Loucy (cell line): ENCODE data around the gene NAV2.

Experiments
- H2AFZ ChIP-seq: fragments of 200-600 bp; sonication (generic); 2 replicates; pipeline ENCODE4 v1.6.0; 2016; ENCODE audit warnings: antibody characterized with exemption, mild to moderate bottlenecking, low read length, moderate library complexity
- H3F3A ChIP-seq: fragments of 200-600 bp; 2 replicates; pipeline ENCODE4 v1.6.0; 2016; ENCODE audit warnings: antibody characterized with exemption, low read depth, mild to moderate bottlenecking
- H3K27me3 ChIP-seq: fragments of 200-600 bp; sonication (generic); 2 replicates; pipeline ENCODE4 v1.6.1; 2014; ENCODE audit warnings: low read length, mild to moderate bottlenecking; ENCODE audit not compliant: insufficient read depth, poor library complexity, severe bottlenecking
- H3K36me3 ChIP-seq: fragments of 200-600 bp; sonication (generic); 2 replicates; pipeline ENCODE4 v1.6.1; 2016; ENCODE audit warnings: low read length; ENCODE audit not compliant: insufficient read depth
- H3K4me1 ChIP-seq: fragments of 200-600 bp; sonication (generic); 2 replicates; pipeline ENCODE4 v1.5.1; 2014; ENCODE audit warnings: low read length, mild to moderate bottlenecking; ENCODE audit not compliant: insufficient read depth, poor library complexity, severe bottlenecking
- H3K4me2 ChIP-seq: fragments of 200-600 bp; sonication (generic); 2 replicates; pipeline ENCODE4 v1.6.0; 2014; ENCODE audit warnings: antibody characterized with exemption, low read length, low read depth, mild to moderate bottlenecking; ENCODE audit not compliant: poor library complexity, severe bottlenecking
- H3K4me3 ChIP-seq: fragments of 200-600 bp; sonication (generic); 2 replicates; pipeline ENCODE4 v1.5.1; 2014; ENCODE audit warnings: low read length, mild to moderate bottlenecking, mixed read lengths; ENCODE audit not compliant: poor library complexity, severe bottlenecking
- H3K79me2 ChIP-seq: fragments of 200-600 bp; sonication (generic); 2 replicates; pipeline ENCODE4 v1.6.1; 2014; ENCODE audit warnings: low read length; ENCODE audit not compliant: insufficient read depth
- H3K9ac ChIP-seq: fragments of 200-600 bp; sonication (generic); 2 replicates; pipeline ENCODE4 v1.6.0; 2014; ENCODE audit warnings: mild to moderate bottlenecking, low read depth, low read length, moderate library complexity; ENCODE audit not compliant: poor library complexity, severe bottlenecking
- H3K9me2 ChIP-seq: fragments of 200-600 bp; sonication (generic); replicated peaks from 2 replicates; pipeline ENCODE4 v1.6.1; 2016; ENCODE audit warnings: low read depth, low read length, mixed read lengths
- H3K9me3 ChIP-seq: fragments of 200-600 bp; sonication (generic); 2 replicates; pipeline ENCODE4 v1.6.1; 2014; ENCODE audit warnings: mild to moderate bottlenecking, antibody characterized with exemption, low read length, low read depth; ENCODE audit not compliant: insufficient read depth
- H4K20me1 ChIP-seq: fragments of 200-600 bp; sonication (generic); 2 replicates; pipeline ENCODE4 v1.6.0; 2014; ENCODE audit warnings: antibody characterized with exemption, low read length, mild to moderate bottlenecking; ENCODE audit not compliant: insufficient read depth, poor library complexity, severe bottlenecking
- CTCF ChIP-seq: fragments of 200-600 bp; sonication (generic); conservative IDR thresholded peaks from 2 replicates; pipeline ENCODE4 v1.5.1; 2014; ENCODE audit warnings: mild to moderate bottlenecking, antibody characterized with exemption, low read length
- EZH2phosphoT487 ChIP-seq: fragments of 200-600 bp; IDR thresholded peaks from 2 replicates; pipeline ENCODE4 v1.6.1; 2018; ENCODE audit warnings: antibody characterized with exemption, mild to moderate bottlenecking, moderate library complexity, borderline replicate concordance

The NAV2 gene

GRCh38 chr11:19996571-19996970, 283.9 kb downstream of the NAV2 start:
- Histone ChIP-seq H3K27me3 (no peaks in the 10 kb centered on the region), H3K4me2 (no peak overlapping the region), H3K79me2 (no peaks in the 10 kb centered on the region), H3K36me3 (no peaks in the 10 kb centered on the region), H2AFZ (no peak overlapping the region), H3K4me1 (no peaks in the 10 kb centered on the region), H3K9me2 (no peaks in the 10 kb centered on the region), H3F3A (no peaks in the 10 kb centered on the region), H3K9ac (no peak overlapping the region), H3K9me3 (no peaks in the 10 kb centered on the region), H4K20me1 (no peaks in the 10 kb centered on the region), H3K4me3 (no peak overlapping the region)
- TF ChIP-seq CTCF: no peak
- TF ChIP-seq EZH2phosphoT487: no peak

- TF ChIP-seq EZH2phosphoT487: no peak
- TF ChIP-seq CTCF: no peak
- Histone ChIP-seq H4K20me1 (no peaks in the 10 kb centered on the region), H2AFZ (no peak overlapping the region), H3F3A (no peaks in the 10 kb centered on the region), H3K9me3 (no peaks in the 10 kb centered on the region), H3K4me3 (no peak overlapping the region), H3K4me2 (no peak overlapping the region), H3K9me2 (no peaks in the 10 kb centered on the region), H3K9ac (no peak overlapping the region), H3K36me3 (no peaks in the 10 kb centered on the region), H3K79me2 (no peaks in the 10 kb centered on the region), H3K27me3 (no peaks in the 10 kb centered on the region), H3K4me1 (no peaks in the 10 kb centered on the region)
Observed at GRCh38 chr11:20000022-20000350, 287.3 kb downstream of the NAV2 start.

- H3K4me3 ChIP-seq: no peak overlapping the region
- H3K36me3 ChIP-seq: no peaks in the 10 kb centered on the region
- no peaks in the 10 kb centered on the region for H3F3A ChIP-seq
- no peaks in the 10 kb centered on the region for H3K27me3 ChIP-seq
- H3K9ac ChIP-seq: no peak overlapping the region
- no peak for TF ChIP-seq EZH2phosphoT487
- TF ChIP-seq CTCF: no peak
- no peaks in the 10 kb centered on the region for H4K20me1 ChIP-seq
- no peaks in the 10 kb centered on the region for H3K9me2 ChIP-seq
- H3K4me1 ChIP-seq: no peaks in the 10 kb centered on the region
- no peaks in the 10 kb centered on the region for H3K9me3 ChIP-seq
- no peak overlapping the region for H2AFZ ChIP-seq
- no peak overlapping the region for H3K4me2 ChIP-seq
- H3K79me2 ChIP-seq: no peaks in the 10 kb centered on the region
Observed at GRCh38 chr11:20000351-20001134, 287.9 kb downstream of the NAV2 start.
